ENCODE results near the gene TMEM106C. TPM values are rescaled to one million over a fixed set of nuclear protein-coding genes. Genes with fewer than 3 reads are reported as not detected.

The TMEM106C gene
- total RNA-seq, 1 experiment from 2014 or later, result 281 TPM

DNA sequence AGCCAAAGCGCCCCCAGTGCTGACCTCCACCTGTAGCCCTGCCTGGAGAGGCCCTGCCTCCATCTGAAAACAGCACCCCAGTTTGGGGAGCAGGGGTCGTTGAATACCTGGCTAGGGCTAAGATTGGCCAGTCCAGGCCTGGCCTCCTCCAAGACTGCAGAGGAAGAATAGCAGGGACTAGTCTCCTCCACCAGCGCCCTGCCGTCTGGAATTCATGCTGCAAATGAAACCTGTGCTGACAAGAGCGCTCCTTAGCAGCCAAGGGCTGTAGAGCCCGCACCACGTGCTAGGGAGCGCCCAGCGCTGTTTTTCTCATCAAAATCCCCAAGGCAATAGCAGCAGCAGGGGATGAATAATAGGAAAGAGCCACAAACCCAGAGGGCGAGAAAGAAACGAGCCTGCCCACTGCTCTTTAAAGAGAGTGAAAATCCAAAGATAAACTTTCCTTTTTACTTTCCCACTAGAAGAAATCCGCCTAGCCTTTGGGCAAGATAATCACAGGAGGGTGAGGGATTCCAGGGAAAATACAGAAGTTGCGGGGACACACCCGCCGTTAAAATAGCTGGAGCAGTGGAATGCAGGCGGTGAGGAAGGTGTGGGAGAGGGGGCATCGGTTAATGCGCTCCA lies 37.6 kb downstream of the TMEM106C start:
- POLR2A ChIA-PET, result interaction anchor here (2.1 kb wide), 1 partner anchor 22 kb away, joined by 33 read pairs; no protein-coding TSS in a partner anchor
- BruUV-seq (replicated peaks), result no TSS peak
- intact Hi-C loops (cut with micrococcal nuclease; ENCODE audit: unreplicated experiment), result loop anchor here (1.0 to 5.0 kb wide), 6 partner anchors 22 to 166 kb away; partner anchors contain the start of gene TMEM106C
- Mint-ChIP-seq H3K9me3 (ENCODE audit: unreplicated experiment) (no peaks in the 10 kb centered on the region), H3K4me3 (ENCODE audit: unreplicated experiment) (peak overlapping the region; percentile 95), H3K27me3 (ENCODE audit: insufficient read depth, unreplicated experiment) (no peaks in the 10 kb centered on the region), H3K4me1 (ENCODE audit: low read depth, unreplicated experiment) (peaks cover 8% of the 10 kb centered on the region), H3K27ac (ENCODE audit: unreplicated experiment) (peak overlapping the region; percentile 92), H3K36me3 (ENCODE audit: insufficient read depth, unreplicated experiment) (peaks cover 39% of the 10 kb centered on the region)
- CTCF ChIA-PET, result interaction anchor here (1.1 to 2.0 kb wide), 2 partner anchors 37 to 61 kb away, joined by 3 to 9 read pairs; partner anchors contain the start of gene TMEM106C
- peak; percentile 72 to 76 for DNase-seq
- Histone ChIP-seq H3K36me3 (ENCODE audit: control insufficient read depth, insufficient read depth, low read length) (no peaks in the 10 kb centered on the region), H3K27me3 (replicated peaks; ENCODE audit: control insufficient read depth, insufficient read depth, low read length) (no peaks in the 10 kb centered on the region), H3K4me1 (peaks cover 23% of the 10 kb centered on the region), H3K9me3 (no peaks in the 10 kb centered on the region), H3K4me3 (ENCODE audit: low read depth, low read length) (peak overlapping the region; percentile 50)
- TF ChIP-seq, protein P1, sequence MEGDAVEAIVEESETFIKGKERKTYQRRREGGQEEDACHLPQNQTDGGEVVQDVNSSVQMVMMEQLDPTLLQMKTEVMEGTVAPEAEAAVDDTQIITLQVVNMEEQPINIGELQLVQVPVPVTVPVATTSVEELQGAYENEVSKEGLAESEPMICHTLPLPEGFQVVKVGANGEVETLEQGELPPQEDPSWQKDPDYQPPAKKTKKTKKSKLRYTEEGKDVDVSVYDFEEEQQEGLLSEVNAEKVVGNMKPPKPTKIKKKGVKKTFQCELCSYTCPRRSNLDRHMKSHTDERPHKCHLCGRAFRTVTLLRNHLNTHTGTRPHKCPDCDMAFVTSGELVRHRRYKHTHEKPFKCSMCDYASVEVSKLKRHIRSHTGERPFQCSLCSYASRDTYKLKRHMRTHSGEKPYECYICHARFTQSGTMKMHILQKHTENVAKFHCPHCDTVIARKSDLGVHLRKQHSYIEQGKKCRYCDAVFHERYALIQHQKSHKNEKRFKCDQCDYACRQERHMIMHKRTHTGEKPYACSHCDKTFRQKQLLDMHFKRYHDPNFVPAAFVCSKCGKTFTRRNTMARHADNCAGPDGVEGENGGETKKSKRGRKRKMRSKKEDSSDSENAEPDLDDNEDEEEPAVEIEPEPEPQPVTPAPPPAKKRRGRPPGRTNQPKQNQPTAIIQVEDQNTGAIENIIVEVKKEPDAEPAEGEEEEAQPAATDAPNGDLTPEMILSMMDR (IDR thresholded peaks at IDR 0.05; ENCODE audit: insufficient read depth in 1 of 2, low read depth in 1 of 2, low read length in 1 of 2, severe bottlenecking in 1 of 2, unreplicated experiment in 1 of 2), result peak in 1 of 2 experiments; percentile 20

DNA sequence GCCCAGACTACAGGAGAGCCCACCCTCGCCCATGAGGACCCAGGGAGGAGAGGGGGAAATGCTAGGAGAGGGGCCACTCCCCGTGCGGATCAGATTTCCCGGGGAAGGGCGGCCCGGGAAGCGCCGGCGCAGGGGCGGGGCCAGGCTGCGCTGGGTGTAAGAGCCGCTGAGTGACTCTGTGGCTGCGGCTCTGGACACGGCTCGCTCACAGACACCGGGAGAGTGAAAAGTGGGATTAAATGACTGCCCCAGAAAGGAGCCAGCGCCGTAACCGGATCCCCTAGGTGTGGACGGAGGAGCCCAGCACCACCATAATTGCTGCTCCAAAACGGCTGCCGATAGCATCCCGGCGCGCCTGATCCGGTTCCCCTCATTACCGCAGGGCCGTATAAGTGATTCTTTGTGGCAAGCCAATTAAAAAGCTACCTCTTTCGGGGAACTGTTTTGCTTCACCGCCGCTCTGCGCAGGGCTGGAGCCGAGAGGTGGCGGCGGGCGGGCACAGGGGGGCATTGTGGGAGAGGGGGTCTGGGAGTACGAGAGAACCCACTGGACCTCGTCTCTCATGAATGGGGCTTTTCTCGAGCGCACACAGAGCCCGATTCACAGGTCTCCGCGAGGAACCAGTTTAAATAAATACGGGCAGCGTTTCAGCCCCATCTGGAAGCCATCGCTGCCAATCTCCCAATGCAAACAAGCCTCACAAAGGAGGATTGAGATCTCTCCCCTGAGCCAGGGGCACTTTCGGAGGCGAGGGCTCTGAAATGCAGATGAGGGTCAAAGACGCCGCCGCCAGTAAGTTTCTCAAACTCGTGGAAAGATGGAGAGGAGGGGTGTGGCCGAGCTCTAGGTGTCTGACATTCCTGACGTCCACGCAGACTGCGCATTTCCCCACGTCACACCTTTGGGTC lies 38.4 kb downstream of the TMEM106C start:
- BruUV-seq (replicated peaks), result no TSS peak
- no peaks in the 10 kb centered on the region for H3K9me3 Mint-ChIP-seq (ENCODE audit: unreplicated experiment)
- ChIA-PET POLR2A (interaction anchor here (0.6 to 2.1 kb wide), 6 partner anchors 15 to 97 kb away, joined by 3 to 33 read pairs (median 5); partner anchors contain the start of gene VDR), CTCF (interaction anchor here (0.6 to 2.1 kb wide), 9 partner anchors 15 to 1629 kb away, joined by 3 to 9 read pairs (median 5); partner anchors contain the start of genes TMEM106C and VDR)
- intact Hi-C loops (cut with micrococcal nuclease; ENCODE audit: unreplicated experiment), result loop anchor here (1.0 to 5.0 kb wide), 7 partner anchors 22 to 166 kb away; partner anchors contain the start of gene TMEM106C
- H3K27me3 Mint-ChIP-seq (ENCODE audit: insufficient read depth, unreplicated experiment), result no peaks in the 10 kb centered on the region
- DNase-seq, result peak; percentile 75
- peak overlapping the region; percentile 92 for H3K27ac Mint-ChIP-seq (ENCODE audit: unreplicated experiment)
- peaks cover 23% of the 10 kb centered on the region for H3K4me1 ChIP-seq
- H3K4me3 ChIP-seq (ENCODE audit: low read depth, low read length), result peak overlapping the region; percentile 50
- H3K9me3 ChIP-seq, result no peaks in the 10 kb centered on the region
- H3K36me3 Mint-ChIP-seq (ENCODE audit: insufficient read depth, unreplicated experiment), result peaks cover 39% of the 10 kb centered on the region
- H3K4me3 Mint-ChIP-seq (ENCODE audit: unreplicated experiment), result peak overlapping the region; percentile 95
- TF ChIP-seq, protein P1 (IDR thresholded peaks at IDR 0.05; ENCODE audit: insufficient read depth in 1 of 2, low read depth in 1 of 2, low read length in 1 of 2, severe bottlenecking in 1 of 2, unreplicated experiment in 1 of 2), result no peak
- H3K27me3 ChIP-seq (replicated peaks; ENCODE audit: control insufficient read depth, insufficient read depth, low read length), result no peaks in the 10 kb centered on the region
- peaks cover 8% of the 10 kb centered on the region for H3K4me1 Mint-ChIP-seq (ENCODE audit: low read depth, unreplicated experiment)
- no peaks in the 10 kb centered on the region for H3K36me3 ChIP-seq (ENCODE audit: control insufficient read depth, insufficient read depth, low read length)

DNA sequence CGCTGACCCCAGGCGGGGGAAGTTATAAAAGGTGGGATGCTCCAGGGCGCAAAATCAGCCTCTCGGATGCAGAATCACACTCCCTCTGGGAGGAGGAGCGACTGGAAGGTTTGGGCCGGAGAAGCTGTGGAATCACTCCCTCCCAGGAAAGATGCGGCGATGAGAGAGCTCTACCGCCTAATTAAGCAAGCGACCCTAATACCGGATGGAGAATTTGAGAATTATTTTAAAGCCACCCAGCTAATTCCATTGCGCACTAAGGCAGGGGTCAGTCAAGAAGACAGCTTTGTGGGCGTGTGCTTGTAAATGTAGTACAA lies 39.0 kb downstream of the TMEM106C start:
- Mint-ChIP-seq H3K9me3 (ENCODE audit: unreplicated experiment) (no peaks in the 10 kb centered on the region), H3K27me3 (ENCODE audit: insufficient read depth, unreplicated experiment) (no peaks in the 10 kb centered on the region), H3K36me3 (ENCODE audit: insufficient read depth, unreplicated experiment) (peaks cover 39% of the 10 kb centered on the region), H3K27ac (ENCODE audit: unreplicated experiment) (peak overlapping the region; percentile 92), H3K4me1 (ENCODE audit: low read depth, unreplicated experiment) (peaks cover 8% of the 10 kb centered on the region), H3K4me3 (ENCODE audit: unreplicated experiment) (peak overlapping the region; percentile 95)
- H3K27me3 ChIP-seq (replicated peaks; ENCODE audit: control insufficient read depth, insufficient read depth, low read length), result no peaks in the 10 kb centered on the region
- no peaks in the 10 kb centered on the region for H3K9me3 ChIP-seq
- peak overlapping the region; percentile 50 for H3K4me3 ChIP-seq (ENCODE audit: low read depth, low read length)
- DNase-seq, result no peak
- H3K4me1 ChIP-seq, result peaks cover 23% of the 10 kb centered on the region
- ChIA-PET POLR2A (interaction anchor here (0.6 to 2.1 kb wide), 6 partner anchors 15 to 97 kb away, joined by 3 to 33 read pairs (median 5); partner anchors contain the start of gene VDR), CTCF (interaction anchor here (0.6 to 2.1 kb wide), 10 partner anchors 15 to 1629 kb away, joined by 3 to 9 read pairs (median 4); partner anchors contain the start of genes TMEM106C and VDR)
- no peaks in the 10 kb centered on the region for H3K36me3 ChIP-seq (ENCODE audit: control insufficient read depth, insufficient read depth, low read length)
- intact Hi-C loops (cut with micrococcal nuclease; ENCODE audit: unreplicated experiment), result loop anchor here (1.0 to 5.0 kb wide), 3 partner anchors 35 to 165 kb away; no protein-coding TSS in a partner anchor
- no TSS peak for BruUV-seq (replicated peaks)
- TF ChIP-seq, protein P1 (IDR thresholded peaks at IDR 0.05; ENCODE audit: insufficient read depth in 1 of 2, low read depth in 1 of 2, low read length in 1 of 2, severe bottlenecking in 1 of 2, unreplicated experiment in 1 of 2), result no peak
